ENCODE measurements around the gene RIPK4. TPM values are rescaled to one million over a fixed set of nuclear protein-coding genes. Genes with fewer than 3 reads are reported as not detected.

The RIPK4 gene
- total and polyA plus RNA-seq, 2 of the 13 experiments (the other 11 are each of a cell fraction or from before 2014, with no cell fraction given) = 3.1 to 4.9 TPM

- TF ChIP-seq ZBTB40 (IDR thresholded peaks at IDR 0.05) (no peak), ZBTB40 (CRISPR knock-in tag; IDR thresholded peaks at IDR 0.05) (peak; percentile 54; the same call in 1 of the 2 replicates), NRL (CRISPR knock-in tag; IDR thresholded peaks at IDR 0.05; ENCODE audit: borderline replicate concordance) (0 out of 2 replicates have a peak, but pooled peaks have one; percentile 57), UBTF (CRISPR knock-in tag; IDR thresholded peaks at IDR 0.05) (0 out of 2 replicates have a peak, but pooled peaks have one; percentile 28), ZNF367 (CRISPR knock-in tag; IDR thresholded peaks at IDR 0.05; ENCODE audit: borderline replicate concordance) (no peak; the same call in 1 of the 2 replicates), SP2 (CRISPR knock-in tag; IDR thresholded peaks at IDR 0.05) (peak; percentile 75), MNT (IDR thresholded peaks at IDR 0.05) (no peak), FOXO4 (CRISPR knock-in tag; conservative IDR thresholded peaks at IDR 0.05) (no peak), TEAD3 (CRISPR knock-in tag; optimal IDR thresholded peaks at IDR 0.05; ENCODE audit: borderline replicate concordance) (peak; percentile 57), ELK4 (CRISPR knock-in tag; IDR thresholded peaks at IDR 0.05; ENCODE audit: borderline replicate concordance) (0 out of 2 replicates have a peak, but pooled peaks have one; percentile 20), ZNF414 (CRISPR knock-in tag; IDR thresholded peaks at IDR 0.05) (peak; percentile 90)
Measured at GRCh38 chr21:41766883-41767605, at the start of gene RIPK4 (continued).
